Smooth muscle cell (in vitro differentiated cells): ENCODE measurements around the gene CAMK1D. TPM values are rescaled to one million over a fixed set of nuclear protein-coding genes. Genes with fewer than 3 reads are reported as not detected.

Source experiments
- DNase-seq: peaks from one replicate; lab custom pipeline; 2025; ENCODE audit not compliant: unreplicated experiment; lab: John Stamatoyannopoulos, UW
- H2AFZ ChIP-seq: fragments of 200-600 bp; sonication (generic); 2 replicates; pipeline ENCODE4 v1.6.0; 2016; ENCODE audit warnings: antibody characterized with exemption, low read depth, mild to moderate bottlenecking
- H3F3A ChIP-seq: fragments of 200-600 bp; sonication (generic); 2 replicates; pipeline ENCODE4 v1.6.0; 2017; ENCODE audit warnings: antibody characterized with exemption, low read depth
- H3K27ac ChIP-seq: fragments of 200-600 bp; sonication (generic); 2 replicates; pipeline ENCODE4 v1.5.1; 2016; ENCODE audit warnings: low read depth, mild to moderate bottlenecking
- H3K27me3 ChIP-seq: fragments of 200-600 bp; sonication (generic); 2 replicates; pipeline ENCODE4 v1.6.1; 2016; ENCODE audit warnings: low read depth, mild to moderate bottlenecking
- H3K36me3 ChIP-seq: fragments of 200-600 bp; sonication (generic); 2 replicates; pipeline ENCODE4 v1.5.1; 2016; ENCODE audit warnings: low read depth
- H3K4me1 ChIP-seq: fragments of 200-600 bp; sonication (generic); 2 replicates; pipeline ENCODE4 v1.5.1; 2016; ENCODE audit warnings: low read depth
- H3K4me2 ChIP-seq: fragments of 200-600 bp; sonication (generic); 2 replicates; pipeline ENCODE4 v1.6.0; 2016; ENCODE audit warnings: mild to moderate bottlenecking
- H3K4me3 ChIP-seq: fragments of 200-600 bp; sonication (generic); 2 replicates; pipeline ENCODE4 v1.5.1; 2016; ENCODE audit warnings: mild to moderate bottlenecking
- H3K79me2 ChIP-seq: fragments of 200-600 bp; sonication (generic); 2 replicates; pipeline ENCODE4 v1.6.0; 2016; ENCODE audit warnings: low read depth, mild to moderate bottlenecking
- H3K9ac ChIP-seq: fragments of 200-600 bp; sonication (generic); 2 replicates; pipeline ENCODE4 v1.6.0; 2016; ENCODE audit warnings: low read depth
- H3K9me3 ChIP-seq: fragments of 200-600 bp; sonication (generic); replicated peaks from 2 replicates; pipeline ENCODE4 v1.5.1; 2016; ENCODE audit warnings: low read depth
- H4K20me1 ChIP-seq: fragments of 200-600 bp; sonication (generic); 2 replicates; pipeline ENCODE4 v1.6.0; 2016; ENCODE audit warnings: low read depth
- CTCF ChIP-seq: fragments of 200-600 bp; sonication (generic); IDR thresholded peaks from 2 replicates; pipeline ENCODE4 v1.5.1; 2017; ENCODE audit warnings: borderline replicate concordance, mild to moderate bottlenecking, antibody characterized with exemption; ENCODE audit not compliant: insufficient read depth, poor library complexity, severe bottlenecking
- WGBS: methylation state at CpG from one replicate; pipeline ENCODE4 v1.1.7; 2016; ENCODE audit warnings: low lambda C conversion rate; 5-methylcytosine and 5-hydroxymethylcytosine counted together
- polyA plus RNA-seq: library from polyadenylated mRNA; unstranded; fragments of >200 nt; fragmentation: Nextera tagmentation; extraction: Ambion mirVana; gene quantifications from 2 replicates; pipeline ENCODE4 v1.2.1, GENCODE V29; 2016
- total RNA-seq: library from RNA; depleted of rRNA; stranded (reverse); fragments of >200 nt; gene quantifications from 2 replicates; pipeline ENCODE4 v1.2.3, GENCODE V29; 2014

The CAMK1D gene
- total and polyA plus RNA-seq, 2 experiments from 2014 or later: 1.6 to 2.3 TPM

DNA sequence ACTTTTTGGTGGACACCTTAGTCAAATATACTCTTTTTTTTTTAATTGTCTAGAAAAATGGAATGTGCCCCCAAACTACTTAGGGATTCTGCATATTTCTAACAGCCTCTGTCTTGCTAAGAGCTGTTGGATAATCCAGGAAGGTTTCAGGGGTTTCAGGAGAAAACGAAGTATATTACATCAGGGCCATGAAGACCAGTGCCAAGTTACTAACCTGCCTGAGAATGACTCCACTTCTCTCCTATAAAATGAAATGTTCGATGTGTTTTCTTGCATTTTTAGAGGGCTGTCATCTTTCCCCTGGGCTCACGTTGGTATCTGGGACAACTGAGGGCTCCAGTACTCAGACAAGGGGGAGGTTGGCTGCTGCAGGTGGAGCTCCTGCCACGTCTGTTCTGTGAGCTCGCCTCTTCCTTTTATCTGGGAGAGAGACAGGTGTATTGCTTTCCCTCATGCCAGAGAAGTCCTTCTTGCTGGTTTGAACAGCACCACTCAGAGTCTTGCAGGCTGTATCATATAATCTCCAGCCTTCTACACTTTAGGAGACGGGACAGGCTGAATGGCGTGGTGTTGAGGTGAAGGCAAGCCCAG lies 71.3 kb downstream of the CAMK1D start:
- WGBS: 85% methylated on average over 7 of the region's 7 CpGs
- Histone ChIP-seq H3K36me3 (no peaks in the 10 kb centered on the region), H2AFZ (no peak overlapping the region), H3K27me3 (no peaks in the 10 kb centered on the region), H3K4me3 (no peak overlapping the region), H4K20me1 (no peaks in the 10 kb centered on the region), H3K9ac (no peak overlapping the region), H3K79me2 (no peaks in the 10 kb centered on the region), H3K4me1 (peaks cover 4% of the 10 kb centered on the region), H3K27ac (no peak overlapping the region), H3K4me2 (no peak overlapping the region), H3K9me3 (no peaks in the 10 kb centered on the region), H3F3A (peaks cover 7% of the 10 kb centered on the region)
- no peak for DNase-seq
- TF ChIP-seq CTCF: no peak

DNA sequence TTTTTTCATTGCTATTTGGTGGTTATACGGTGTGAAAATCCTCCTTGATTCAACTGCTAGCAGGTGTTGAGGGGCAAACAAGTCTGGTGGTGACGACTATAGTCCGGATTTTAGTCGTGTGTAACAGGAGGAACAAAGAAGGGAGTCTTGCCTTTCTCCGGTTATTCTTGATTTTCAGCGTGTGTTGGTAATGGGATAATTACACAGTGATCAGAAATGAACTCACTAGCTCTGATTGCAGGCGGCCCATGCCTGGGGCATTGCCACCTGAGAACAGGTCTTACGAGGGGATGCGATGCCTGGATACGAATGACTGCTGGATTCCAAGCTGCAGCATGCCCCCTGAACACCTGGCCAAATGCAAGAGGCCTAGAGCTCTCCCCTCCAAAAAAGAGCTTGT lies 72.8 kb downstream of the CAMK1D start:
- 77% methylated on average over 10 of the region's 10 CpGs for WGBS
- Histone ChIP-seq H4K20me1 (no peaks in the 10 kb centered on the region), H3K36me3 (no peaks in the 10 kb centered on the region), H3K27me3 (no peaks in the 10 kb centered on the region), H3K4me2 (no peak overlapping the region), H3F3A (peaks cover 7% of the 10 kb centered on the region), H3K9me3 (no peaks in the 10 kb centered on the region), H3K4me1 (peaks cover 4% of the 10 kb centered on the region), H3K9ac (no peak overlapping the region), H3K4me3 (no peak overlapping the region), H2AFZ (no peak overlapping the region), H3K27ac (no peak overlapping the region), H3K79me2 (no peaks in the 10 kb centered on the region)
- DNase-seq: no peak
- no peak for TF ChIP-seq CTCF

GRCh38 chr10:12423896-12424295 lies 74.5 kb downstream of the CAMK1D start:
- DNase-seq: no peak
- TF ChIP-seq CTCF: no peak
- no peaks in the 10 kb centered on the region for H3K36me3 ChIP-seq
- H3F3A ChIP-seq: peaks cover 2% of the 10 kb centered on the region
- H4K20me1 ChIP-seq: no peaks in the 10 kb centered on the region
- no peak overlapping the region for H3K4me3 ChIP-seq
- H2AFZ ChIP-seq: no peak overlapping the region
- peaks cover 4% of the 10 kb centered on the region for H3K4me1 ChIP-seq
- no peak overlapping the region for H3K4me2 ChIP-seq
- H3K9me3 ChIP-seq: no peaks in the 10 kb centered on the region
- H3K27ac ChIP-seq: no peak overlapping the region
- H3K79me2 ChIP-seq: no peaks in the 10 kb centered on the region
- WGBS: 96% methylated on average over 14 of the region's 14 CpGs
- H3K9ac ChIP-seq: no peak overlapping the region
- no peaks in the 10 kb centered on the region for H3K27me3 ChIP-seq

- no peaks in the 10 kb centered on the region for H4K20me1 ChIP-seq
- H3K4me2 ChIP-seq: no peak overlapping the region
- peaks cover 17% of the 10 kb centered on the region for H3K27me3 ChIP-seq
Observed at GRCh38 chr10:12427276-12427675, 77.9 kb downstream of the CAMK1D start.

More at GRCh38 chr10:12427276-12427675, 77.9 kb downstream of the CAMK1D start:
- H3K79me2 ChIP-seq: no peaks in the 10 kb centered on the region
- no peak overlapping the region for H3K9ac ChIP-seq
- no peak overlapping the region for H2AFZ ChIP-seq
- no peak overlapping the region for H3K27ac ChIP-seq
- no peaks in the 10 kb centered on the region for H3F3A ChIP-seq
- 95% methylated on average over 8 of the region's 8 CpGs for WGBS
- H3K9me3 ChIP-seq: no peaks in the 10 kb centered on the region
- no peak overlapping the region for H3K4me3 ChIP-seq
- no peak for DNase-seq
- H3K4me1 ChIP-seq: no peaks in the 10 kb centered on the region
- TF ChIP-seq CTCF: no peak
- H3K36me3 ChIP-seq: no peaks in the 10 kb centered on the region
